ENCODE results near the gene DOCK4.
"Not testable (repeated sequence)": the region's sequence is repeated elsewhere in the genome, so short reads cannot be mapped to it uniquely, and the experiment has no call there.

DOCK4 gene

GRCh38 chr7:112129655-112130323 lies 76.4 kb downstream of the DOCK4 start:
- DNase-seq, result peak; percentile 88

GRCh38 chr7:112128461-112129425 lies 77.5 kb downstream of the DOCK4 start:
- not testable (repeated sequence) for DNase-seq

GRCh38 chr7:112128041-112128440 lies 78.2 kb downstream of the DOCK4 start:
- peak; percentile 15 for DNase-seq

GRCh38 chr7:112125250-112125649 lies 80.9 kb downstream of the DOCK4 start:
- DNase-seq, result no peak

GRCh38 chr7:112124061-112124766 lies 82.0 kb downstream of the DOCK4 start:
- no peak for DNase-seq

- no peak for DNase-seq
Measured at GRCh38 chr7:112122798-112123197, 83.4 kb downstream of the DOCK4 start.

GRCh38 chr7:112122144-112122543 lies 84.1 kb downstream of the DOCK4 start:
- DNase-seq, result no peak

GRCh38 chr7:112121318-112121717 lies 84.9 kb downstream of the DOCK4 start:
- no peak for DNase-seq

- DNase-seq, result no peak
Measured at GRCh38 chr7:112120696-112121217, 85.4 kb downstream of the DOCK4 start.

- DNase-seq, result no peak
Measured at GRCh38 chr7:112118581-112119566, 87.3 kb downstream of the DOCK4 start.

- peak; percentile 64 for DNase-seq
Measured at GRCh38 chr7:112116894-112117293, 89.3 kb downstream of the DOCK4 start.

- no peak for DNase-seq
Measured at GRCh38 chr7:112116358-112116757, 89.8 kb downstream of the DOCK4 start.

- DNase-seq, result no peak
Measured at GRCh38 chr7:112115880-112116279, 90.3 kb downstream of the DOCK4 start.

GRCh38 chr7:112113913-112114575 lies 92.2 kb downstream of the DOCK4 start:
- no peak for DNase-seq

GRCh38 chr7:112112822-112113255 lies 93.4 kb downstream of the DOCK4 start:
- DNase-seq, result no peak

- no peak for DNase-seq
Measured at GRCh38 chr7:112110651-112111050, 95.5 kb downstream of the DOCK4 start.

- no peak for DNase-seq
Measured at GRCh38 chr7:112110175-112110574, 96.0 kb downstream of the DOCK4 start.

- no peak for DNase-seq
Measured at GRCh38 chr7:112108981-112109380, 97.2 kb downstream of the DOCK4 start.

GRCh38 chr7:112105584-112106530 lies 100.3 kb downstream of the DOCK4 start:
- no peak for DNase-seq

- DNase-seq, result no peak
Measured at GRCh38 chr7:112104120-112104519, 102.1 kb downstream of the DOCK4 start.
